ENCODE data around the gene PACRGL. TPM values are rescaled to one million over a fixed set of nuclear protein-coding genes. Genes with fewer than 3 reads are reported as not detected.

PACRGL gene
- total RNA-seq, 1 experiment from 2014 or later = 13.5 TPM

DNA sequence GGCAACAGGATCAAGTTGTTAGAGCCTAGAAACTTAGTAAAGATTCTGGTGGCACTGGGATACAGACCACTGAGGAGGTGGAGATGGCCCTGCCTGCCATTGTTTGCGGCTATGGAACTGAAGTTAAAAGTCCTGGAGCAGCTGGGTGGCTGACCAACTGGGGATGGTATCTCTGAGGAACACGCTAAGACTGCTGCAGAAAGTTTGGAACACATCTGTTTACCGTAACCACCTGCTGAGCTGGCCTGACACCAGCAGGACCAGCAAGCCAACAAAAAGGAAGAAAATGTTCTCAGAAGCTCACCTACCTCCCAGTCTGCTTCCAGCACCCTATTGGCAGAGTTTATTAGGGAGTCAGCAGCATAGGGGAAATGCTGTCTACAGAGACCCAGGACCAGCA lies 17.4 kb upstream of the PACRGL start:
- ChIA-PET CTCF (no interaction called here), POLR2A (no interaction called here)

GRCh38 chr4:20683766-20684165 lies 16.5 kb upstream of the PACRGL start:
- Mint-ChIP-seq H3K27me3 (ENCODE audit: low read depth) (no peaks in the 10 kb centered on the region), H3K9me3 (peaks cover 5% of the 10 kb centered on the region), H3K4me3 (no peak overlapping the region), H3K27ac (no peak overlapping the region), H3K4me1 (peaks cover 3% of the 10 kb centered on the region; the same call in 1 of the 2 replicates), H3K36me3 (peaks cover 3% of the 10 kb centered on the region; the same call in 1 of the 2 replicates)
- no peak for TF ChIP-seq ZNF219 (CRISPR knock-in tag; IDR thresholded peaks at IDR 0.05; ENCODE audit: borderline replicate concordance)
- TF ChIP-seq, protein P1, sequence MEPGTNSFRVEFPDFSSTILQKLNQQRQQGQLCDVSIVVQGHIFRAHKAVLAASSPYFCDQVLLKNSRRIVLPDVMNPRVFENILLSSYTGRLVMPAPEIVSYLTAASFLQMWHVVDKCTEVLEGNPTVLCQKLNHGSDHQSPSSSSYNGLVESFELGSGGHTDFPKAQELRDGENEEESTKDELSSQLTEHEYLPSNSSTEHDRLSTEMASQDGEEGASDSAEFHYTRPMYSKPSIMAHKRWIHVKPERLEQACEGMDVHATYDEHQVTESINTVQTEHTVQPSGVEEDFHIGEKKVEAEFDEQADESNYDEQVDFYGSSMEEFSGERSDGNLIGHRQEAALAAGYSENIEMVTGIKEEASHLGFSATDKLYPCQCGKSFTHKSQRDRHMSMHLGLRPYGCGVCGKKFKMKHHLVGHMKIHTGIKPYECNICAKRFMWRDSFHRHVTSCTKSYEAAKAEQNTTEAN (CRISPR knock-in tag; IDR thresholded peaks at IDR 0.05) = no peak
- TF ChIP-seq, protein P2, sequence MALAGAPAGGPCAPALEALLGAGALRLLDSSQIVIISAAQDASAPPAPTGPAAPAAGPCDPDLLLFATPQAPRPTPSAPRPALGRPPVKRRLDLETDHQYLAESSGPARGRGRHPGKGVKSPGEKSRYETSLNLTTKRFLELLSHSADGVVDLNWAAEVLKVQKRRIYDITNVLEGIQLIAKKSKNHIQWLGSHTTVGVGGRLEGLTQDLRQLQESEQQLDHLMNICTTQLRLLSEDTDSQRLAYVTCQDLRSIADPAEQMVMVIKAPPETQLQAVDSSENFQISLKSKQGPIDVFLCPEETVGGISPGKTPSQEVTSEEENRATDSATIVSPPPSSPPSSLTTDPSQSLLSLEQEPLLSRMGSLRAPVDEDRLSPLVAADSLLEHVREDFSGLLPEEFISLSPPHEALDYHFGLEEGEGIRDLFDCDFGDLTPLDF (CRISPR knock-in tag; IDR thresholded peaks at IDR 0.05) = no peak
- DNase-seq (ENCODE audit: low spot score) (no peak), ATAC-seq (no peak)
- ChIA-PET POLR2A (no interaction called here), CTCF (interaction anchor here (1.6 kb wide), 1 partner anchor 252 kb away, joined by 7 read pairs; no protein-coding TSS in a partner anchor)

More for the DNA sequence above, 17.4 kb upstream of the PACRGL start:
- H3K9me3 Mint-ChIP-seq = peaks cover 12% of the 10 kb centered on the region
- no peaks in the 10 kb centered on the region for H3K27me3 Mint-ChIP-seq (ENCODE audit: low read depth)
- ATAC-seq (no peak), DNase-seq (ENCODE audit: low spot score) (no peak)
- H3K4me3 Mint-ChIP-seq = no peak overlapping the region
- H3K36me3 Mint-ChIP-seq = peaks cover 5% of the 10 kb centered on the region
- peaks cover 10% of the 10 kb centered on the region for H3K4me1 Mint-ChIP-seq
- no peak overlapping the region for H3K27ac Mint-ChIP-seq
- TF ChIP-seq, protein P3, sequence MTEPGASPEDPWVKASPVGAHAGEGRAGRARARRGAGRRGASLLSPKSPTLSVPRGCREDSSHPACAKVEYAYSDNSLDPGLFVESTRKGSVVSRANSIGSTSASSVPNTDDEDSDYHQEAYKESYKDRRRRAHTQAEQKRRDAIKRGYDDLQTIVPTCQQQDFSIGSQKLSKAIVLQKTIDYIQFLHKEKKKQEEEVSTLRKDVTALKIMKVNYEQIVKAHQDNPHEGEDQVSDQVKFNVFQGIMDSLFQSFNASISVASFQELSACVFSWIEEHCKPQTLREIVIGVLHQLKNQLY (CRISPR knock-in tag; IDR thresholded peaks at IDR 0.05) = no peak
- TF ChIP-seq ZNF532 (CRISPR knock-in tag; IDR thresholded peaks at IDR 0.05; ENCODE audit: borderline replicate concordance) = no peak
- no peak for TF ChIP-seq CREM (CRISPR knock-in tag; IDR thresholded peaks at IDR 0.05)
- no peak for TF ChIP-seq ATF6 (CRISPR knock-in tag; IDR thresholded peaks at IDR 0.05)
- TF ChIP-seq, protein P4, sequence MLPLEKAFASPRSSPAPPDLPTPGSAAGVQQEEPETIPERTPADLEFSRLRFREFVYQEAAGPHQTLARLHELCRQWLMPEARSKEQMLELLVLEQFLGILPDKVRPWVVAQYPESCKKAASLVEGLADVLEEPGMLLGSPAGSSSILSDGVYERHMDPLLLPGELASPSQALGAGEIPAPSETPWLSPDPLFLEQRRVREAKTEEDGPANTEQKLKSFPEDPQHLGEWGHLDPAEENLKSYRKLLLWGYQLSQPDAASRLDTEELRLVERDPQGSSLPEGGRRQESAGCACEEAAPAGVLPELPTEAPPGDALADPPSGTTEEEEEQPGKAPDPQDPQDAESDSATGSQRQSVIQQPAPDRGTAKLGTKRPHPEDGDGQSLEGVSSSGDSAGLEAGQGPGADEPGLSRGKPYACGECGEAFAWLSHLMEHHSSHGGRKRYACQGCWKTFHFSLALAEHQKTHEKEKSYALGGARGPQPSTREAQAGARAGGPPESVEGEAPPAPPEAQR (CRISPR knock-in tag; IDR thresholded peaks at IDR 0.05) = no peak
- no peak for TF ChIP-seq EMX1 (CRISPR knock-in tag; IDR thresholded peaks at IDR 0.05)
- TF ChIP-seq GRHL2 (CRISPR knock-in tag; IDR thresholded peaks at IDR 0.05; ENCODE audit: insufficient replicate concordance, severe bottlenecking) = no peak
- no peak for TF ChIP-seq ZNF671 (CRISPR knock-in tag; IDR thresholded peaks at IDR 0.05)
